Epithelial cell of esophagus (primary cell): ENCODE data around the gene IFI27L1.

Experiments used
- DNase-seq: peaks from one replicate; pipeline ENCODE4 v3.0.0; 2010; ENCODE audit warnings: low read depth
- H3K4me3 ChIP-seq: 2 replicates; pipeline ENCODE4 v1.5.1; 2011; ENCODE audit warnings: mild to moderate bottlenecking, low read length, control low read depth
- TF ChIP-seq, protein P1 (sequence below): IDR thresholded peaks from 2 replicates; pipeline ENCODE4 v1.5.1; 2011; ENCODE audit warnings: low read depth, mild to moderate bottlenecking, low read length, control low read depth, inconsistent platforms; ENCODE audit not compliant: insufficient read depth; ENCODE audit errors: missing control alignments

IFI27L1 gene

DNA sequence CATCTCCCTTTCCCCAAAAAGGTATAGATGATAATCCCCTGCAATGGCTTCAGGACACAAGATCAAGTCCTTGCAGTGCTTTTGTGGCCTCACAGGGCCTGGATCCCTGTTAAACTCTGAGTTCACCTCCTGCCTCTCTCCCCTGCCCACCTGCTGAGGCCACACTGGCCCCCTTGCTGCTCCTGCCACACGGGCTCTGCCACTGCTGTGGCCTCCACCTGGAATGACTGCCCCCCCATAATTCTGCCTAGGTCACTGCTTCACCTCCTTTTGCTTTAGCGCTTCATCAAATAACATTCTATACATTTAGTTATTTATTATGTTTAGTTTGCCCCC, 28.8 kb downstream of the IFI27L1 start:
- TF ChIP-seq, protein P1, sequence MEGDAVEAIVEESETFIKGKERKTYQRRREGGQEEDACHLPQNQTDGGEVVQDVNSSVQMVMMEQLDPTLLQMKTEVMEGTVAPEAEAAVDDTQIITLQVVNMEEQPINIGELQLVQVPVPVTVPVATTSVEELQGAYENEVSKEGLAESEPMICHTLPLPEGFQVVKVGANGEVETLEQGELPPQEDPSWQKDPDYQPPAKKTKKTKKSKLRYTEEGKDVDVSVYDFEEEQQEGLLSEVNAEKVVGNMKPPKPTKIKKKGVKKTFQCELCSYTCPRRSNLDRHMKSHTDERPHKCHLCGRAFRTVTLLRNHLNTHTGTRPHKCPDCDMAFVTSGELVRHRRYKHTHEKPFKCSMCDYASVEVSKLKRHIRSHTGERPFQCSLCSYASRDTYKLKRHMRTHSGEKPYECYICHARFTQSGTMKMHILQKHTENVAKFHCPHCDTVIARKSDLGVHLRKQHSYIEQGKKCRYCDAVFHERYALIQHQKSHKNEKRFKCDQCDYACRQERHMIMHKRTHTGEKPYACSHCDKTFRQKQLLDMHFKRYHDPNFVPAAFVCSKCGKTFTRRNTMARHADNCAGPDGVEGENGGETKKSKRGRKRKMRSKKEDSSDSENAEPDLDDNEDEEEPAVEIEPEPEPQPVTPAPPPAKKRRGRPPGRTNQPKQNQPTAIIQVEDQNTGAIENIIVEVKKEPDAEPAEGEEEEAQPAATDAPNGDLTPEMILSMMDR = no peak

DNA sequence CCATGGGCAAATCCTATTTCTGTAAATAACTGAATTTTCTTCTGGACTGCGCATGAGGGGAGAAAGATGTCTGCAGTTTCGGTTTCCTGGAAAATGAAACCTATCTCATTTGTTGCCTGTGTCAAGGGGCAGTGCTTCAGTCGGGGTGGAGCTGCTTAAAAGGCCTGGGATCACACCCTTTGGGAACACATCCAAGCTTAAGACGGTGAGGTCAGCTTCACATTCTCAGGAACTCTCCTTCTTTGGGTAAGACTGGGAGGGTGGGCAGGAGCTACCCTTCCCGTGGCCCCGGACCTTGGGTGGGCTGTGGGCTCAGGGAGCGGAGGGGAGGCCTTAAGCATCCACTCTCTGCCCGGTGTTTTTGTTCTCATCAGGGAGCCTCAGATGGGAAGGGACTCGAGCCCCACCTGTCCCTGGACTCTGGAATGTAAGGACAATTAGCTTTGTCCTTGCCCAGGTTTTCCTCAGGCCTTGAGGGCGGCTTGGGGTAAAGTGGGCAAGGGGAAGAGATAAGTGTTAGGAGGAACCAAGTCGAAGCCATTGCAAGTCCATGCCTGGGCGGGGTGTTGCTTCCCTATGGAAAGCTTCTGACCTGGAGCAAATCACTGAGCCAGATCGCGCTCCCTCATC, 29.6 kb downstream of the IFI27L1 start, which contains the start of gene IFI27:
IFI27 (plus strand) TSS at position 185 of the 630 bp plus-strand sequence.
- TF ChIP-seq, protein P1 = no peak
- peak; percentile 32 for DNase-seq
- no peak within 1 kb of the TSS for H3K4me3 ChIP-seq

More for the DNA sequence above, 28.8 kb downstream of the IFI27L1 start:
- DNase-seq = no peak
- H3K4me3 ChIP-seq = no peak overlapping the region

DNA sequence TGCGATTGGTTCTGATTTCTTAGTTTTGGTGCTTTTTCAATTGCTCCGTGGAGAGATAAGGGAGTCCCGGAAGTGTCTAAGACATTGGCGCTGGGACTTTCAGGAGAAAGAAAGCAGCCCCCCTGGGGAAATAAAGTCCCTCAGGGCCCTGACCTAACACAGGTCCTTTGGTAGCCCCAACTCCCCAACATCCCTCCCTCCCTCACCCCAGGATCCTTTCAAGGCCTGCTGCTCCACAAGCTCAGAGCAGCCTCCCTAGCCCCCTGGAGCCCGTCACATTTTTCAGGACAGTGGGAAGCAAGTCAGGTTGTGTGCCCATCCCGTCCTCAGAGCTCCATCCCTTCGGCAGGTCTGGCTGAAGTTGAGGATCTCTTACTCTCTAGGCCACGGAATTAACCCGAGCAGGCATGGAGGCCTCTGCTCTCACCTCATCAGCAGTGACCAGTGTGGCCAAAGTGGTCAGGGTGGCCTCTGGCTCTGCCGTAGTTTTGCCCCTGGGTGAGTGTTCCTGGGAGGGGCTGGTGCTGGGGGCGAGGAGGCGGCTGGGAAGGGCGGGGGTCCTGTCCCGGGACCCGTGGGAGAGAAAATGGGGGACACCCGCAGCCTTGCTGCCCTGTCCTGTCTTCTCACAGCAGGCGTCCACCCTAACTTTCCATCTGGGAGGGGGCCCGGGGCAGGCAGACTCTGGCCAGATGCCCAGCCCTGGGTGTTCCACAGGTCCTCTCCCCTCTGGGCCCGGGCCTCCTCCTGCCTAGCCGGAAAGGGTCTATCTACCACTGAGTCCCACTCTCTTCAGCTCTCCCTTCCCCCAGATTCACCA, 30.4 kb downstream of the IFI27L1 start:
- TF ChIP-seq, protein P1 = no peak
- DNase-seq = no peak
- no peak overlapping the region for H3K4me3 ChIP-seq

DNA sequence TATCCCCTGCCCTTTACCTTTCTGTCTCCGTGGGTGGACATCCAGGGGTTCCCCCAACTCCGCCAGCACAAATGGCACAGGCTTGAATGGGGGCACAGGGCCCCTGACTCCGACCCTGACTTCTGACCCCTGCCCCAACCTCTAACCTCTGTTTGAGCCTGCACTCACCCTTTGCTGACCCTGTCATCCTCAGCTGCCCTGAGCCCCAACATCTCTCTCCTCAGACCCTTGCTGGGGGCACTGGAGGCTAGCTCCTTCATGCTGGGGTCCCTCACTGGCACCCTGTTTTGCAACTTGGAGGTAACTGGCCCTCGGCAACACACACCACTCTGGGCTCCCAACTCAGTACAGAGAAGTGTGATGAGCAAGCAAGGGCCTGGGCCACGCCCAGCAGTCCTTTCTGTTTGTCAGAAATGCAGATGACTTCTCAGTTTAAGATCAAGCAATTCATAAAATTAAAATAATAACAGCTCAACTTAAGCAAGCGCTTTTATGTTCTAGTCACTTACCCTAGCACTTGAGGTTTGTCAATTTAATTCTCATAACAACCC, 31.5 kb downstream of the IFI27L1 start:
- TF ChIP-seq, protein P1 = no peak
- DNase-seq = peak; percentile 51
- H3K4me3 ChIP-seq = no peak overlapping the region

DNA sequence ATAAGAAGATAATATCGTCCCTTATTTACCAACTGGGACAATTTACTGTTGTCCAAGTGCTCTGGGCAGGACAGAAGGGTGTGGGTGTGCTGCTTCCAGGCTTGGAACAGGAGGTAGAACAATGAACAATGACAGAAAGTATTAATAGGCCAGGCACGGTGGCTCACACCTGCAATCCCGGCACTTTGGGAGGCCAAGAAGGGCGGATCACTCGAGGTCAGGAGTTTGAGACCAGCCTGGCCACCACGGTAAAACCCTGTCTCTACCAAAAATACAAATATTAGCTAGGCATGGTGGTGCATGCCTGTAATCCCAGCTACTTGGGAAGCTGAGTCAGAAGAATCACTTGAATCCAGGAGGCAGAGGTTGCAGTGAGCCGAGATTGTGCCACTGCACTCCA, 32.0 kb downstream of the IFI27L1 start:
- no peak for DNase-seq
- TF ChIP-seq, protein P1 = no peak

DNA sequence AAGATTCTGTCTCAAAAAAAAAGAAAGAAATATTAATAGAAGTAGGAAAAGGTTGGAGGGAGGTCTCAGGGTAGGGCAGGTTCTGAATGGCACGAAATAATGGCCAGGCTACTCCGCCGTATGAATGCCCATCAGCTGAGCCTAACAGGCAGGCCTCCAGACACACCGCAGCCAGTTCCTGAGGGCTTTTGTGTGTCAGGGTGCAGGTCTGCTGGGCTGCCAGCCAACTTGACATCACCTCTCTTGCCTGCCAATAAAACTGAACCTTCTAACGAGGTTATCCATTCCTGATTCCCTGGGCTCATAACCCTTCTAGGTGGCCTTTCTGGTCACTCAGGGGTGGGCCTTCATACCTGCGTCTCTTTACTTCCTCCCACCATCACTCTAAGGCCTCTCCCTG, 32.4 kb downstream of the IFI27L1 start:
- H3K4me3 ChIP-seq = no peak overlapping the region
- TF ChIP-seq, protein P1 = no peak
- DNase-seq = peak; percentile 44

More for the DNA sequence above, 32.0 kb downstream of the IFI27L1 start:
- H3K4me3 ChIP-seq = no peak overlapping the region
